H1 (cell line): ENCODE data around the gene MRRF. TPM values are rescaled to one million over a fixed set of nuclear protein-coding genes. Genes with fewer than 3 reads are reported as not detected.

Experiments
- CTCF ChIA-PET: fragments of 300-600 bp; sonication (Branson Sonifier 250); formaldehyde crosslinking; loops from one replicate; lab custom pipeline; 2021; ENCODE audit not compliant: partially characterized antibody; lab: Charles Lee
- POLR2A ChIA-PET: fragments of 300-600 bp; sonication (Branson Sonifier 250); formaldehyde crosslinking; loops from one replicate; lab custom pipeline; 2021; ENCODE audit warnings: inconsistent platforms; ENCODE audit not compliant: partially characterized antibody; lab: Charles Lee
- DNase-seq, 2 experiments: peaks; one replicate each; pipeline versions ENCODE4 v3.0.0 to v3.0.0-alpha.2; 2010 to 2022; ENCODE audit warnings: low spot score in 2 of 2, low read depth in 1 of 2, mixed read lengths in 1 of 2
- FAIRE-seq: peaks from 2 replicates; lab custom pipeline; 2011; peaks lifted over from hg19 to GRCh38; lab: Jason Lieb, UNC
- H2AFZ ChIP-seq: 2 replicates; pipeline ENCODE4 v1.8.1; 2012; ENCODE audit warnings: low read length, inconsistent platforms
- H2AK5ac ChIP-seq: 2 replicates; pipeline ENCODE4 v1.6.1; 2013; ENCODE audit warnings: low read depth, low read length
- H2BK120ac ChIP-seq: replicated peaks from 2 replicates; pipeline ENCODE3; 2013; ENCODE audit warnings: low read depth, low read length, inconsistent platforms
- H2BK12ac ChIP-seq: 2 replicates; pipeline ENCODE4 v1.6.1; 2013; ENCODE audit warnings: low read depth, low read length
- H2BK15ac ChIP-seq: 2 replicates; pipeline ENCODE4 v1.6.1; 2013; ENCODE audit warnings: low read length
- H2BK20ac ChIP-seq: 2 replicates; pipeline ENCODE4 v1.6.1; 2013; ENCODE audit warnings: low read length
- H2BK5ac ChIP-seq: 2 replicates; pipeline ENCODE4 v1.6.1; 2013; ENCODE audit warnings: low read depth, low read length
- H3K14ac ChIP-seq: 2 replicates; pipeline ENCODE4 v1.6.1; 2013; ENCODE audit warnings: inconsistent platforms; ENCODE audit not compliant: insufficient read length
- H3K18ac ChIP-seq: 2 replicates; pipeline ENCODE4 v1.6.1; 2013; ENCODE audit warnings: low read length; ENCODE audit errors: extremely low read depth
- H3K23ac ChIP-seq: 2 replicates; pipeline ENCODE4 v1.6.1; 2013; ENCODE audit warnings: inconsistent platforms; ENCODE audit not compliant: insufficient read length
- H3K23me2 ChIP-seq: 2 replicates; pipeline ENCODE4 v1.6.1; 2013; ENCODE audit warnings: low read depth, low read length
- H3K27ac ChIP-seq: 2 replicates; pipeline ENCODE4 v1.6.1; 2011; ENCODE audit warnings: low read depth, low read length, inconsistent platforms
- H3K27me3 ChIP-seq, 4 experiments: replicated peaks in 1 of 4; 1 replicate in 1 of 4; 2 replicates in 3 of 4; pipeline versions ENCODE4 v1.6.1 to v1.8.1; 2011 to 2013; ENCODE audit warnings: low read length in 3 of 4, mild to moderate bottlenecking in 3 of 4, inconsistent platforms in 2 of 4, mixed read lengths in 2 of 4, moderate library complexity in 1 of 4; ENCODE audit not compliant: control insufficient read depth in 3 of 4, insufficient read depth in 3 of 4; ENCODE audit errors: extremely low read depth in 1 of 4
- H3K36me3 ChIP-seq, 4 experiments: 2 replicates each; pipeline versions ENCODE4 v1.6.1 to v1.8.1; 2011 to 2013; ENCODE audit warnings: mild to moderate bottlenecking in 4 of 4, low read length in 3 of 4, moderate library complexity in 2 of 4, control low read depth in 1 of 4, inconsistent platforms in 1 of 4; ENCODE audit not compliant: insufficient read depth in 4 of 4, control insufficient read depth in 2 of 4
- H3K4ac ChIP-seq: replicated peaks from 2 replicates; pipeline ENCODE3; 2013; ENCODE audit warnings: low read length, low read depth, mixed read lengths, inconsistent platforms; ENCODE audit not compliant: insufficient read length
- H3K4me1 ChIP-seq, 4 experiments: replicated peaks in 1 of 4; 1 replicate in 1 of 4; 2 replicates in 3 of 4; pipeline versions ENCODE4 v1.6.1 to v1.8.1; 2011 to 2013; ENCODE audit warnings: low read length in 3 of 4, inconsistent platforms in 2 of 4, mixed read lengths in 1 of 4; ENCODE audit not compliant: insufficient read depth in 4 of 4, control insufficient read depth in 3 of 4
- H3K4me2 ChIP-seq, 2 experiments: 2 replicates each; pipeline versions ENCODE4 v1.6.1 to v1.8.1; 2011 to 2013; ENCODE audit warnings: low read depth in 2 of 2, low read length in 2 of 2, control low read depth in 1 of 2, inconsistent platforms in 1 of 2, mild to moderate bottlenecking in 1 of 2; ENCODE audit not compliant: insufficient read depth in 1 of 2
- H3K4me3 ChIP-seq, 4 experiments: fragments of 200-600, 300-600 bp in 1 of 4; sonication (generic), shearing (Covaris generic), sonication (Bioruptor Twin) in 1 of 4; 2 replicates each; pipeline versions ENCODE4 v1.5.1 to v1.8.1; 2011 to 2016; ENCODE audit warnings: low read length in 4 of 4, low read depth in 3 of 4, control low read depth in 2 of 4, inconsistent platforms in 2 of 4, mild to moderate bottlenecking in 2 of 4, mixed read lengths in 1 of 4, moderate library complexity in 1 of 4; ENCODE audit not compliant: insufficient read depth in 2 of 4; ENCODE audit errors: extremely low read depth in 1 of 4
- H3K56ac ChIP-seq: replicated peaks from 2 replicates; pipeline ENCODE3; 2013; ENCODE audit warnings: low read depth, mild to moderate bottlenecking, mixed read lengths, low read length, inconsistent platforms; ENCODE audit not compliant: insufficient read length
- H3K79me1 ChIP-seq: 2 replicates; pipeline ENCODE4 v1.6.1; 2013; ENCODE audit warnings: low read depth, low read length, control low read depth
- H3K79me2 ChIP-seq, 2 experiments: 2 replicates each; pipeline versions ENCODE4 v1.6.1 to v1.8.1; 2012 to 2013; ENCODE audit warnings: low read length in 2 of 2, mild to moderate bottlenecking in 2 of 2, inconsistent platforms in 1 of 2; ENCODE audit not compliant: insufficient read depth in 2 of 2, control insufficient read depth in 1 of 2
- H3K9ac ChIP-seq, 4 experiments: replicated peaks in 1 of 4; 1 replicate in 1 of 4; 2 replicates in 3 of 4; pipeline versions ENCODE4 v1.6.1 to v1.8.1; 2011 to 2013; ENCODE audit warnings: low read depth in 3 of 4, low read length in 3 of 4, control low read depth in 2 of 4, mild to moderate bottlenecking in 2 of 4, moderate library complexity in 2 of 4, inconsistent platforms in 1 of 4; ENCODE audit errors: extremely low read depth in 1 of 4
- H3K9me3 ChIP-seq, 2 experiments: 2 replicates each; pipeline versions ENCODE4 v1.6.1 to v1.8.1; 2012 to 2013; ENCODE audit warnings: mild to moderate bottlenecking in 2 of 2, moderate library complexity in 2 of 2, control low read depth in 1 of 2, inconsistent platforms in 1 of 2, low read depth in 1 of 2, low read length in 1 of 2, mixed read lengths in 1 of 2; ENCODE audit not compliant: insufficient read depth in 2 of 2
- H4K20me1 ChIP-seq, 2 experiments: replicated peaks in 1 of 2; 2 replicates each; pipeline versions ENCODE3 to v1.8.1; 2011 to 2013; ENCODE audit warnings: inconsistent platforms in 2 of 2, low read length in 2 of 2, mild to moderate bottlenecking in 1 of 2; ENCODE audit not compliant: insufficient read depth in 2 of 2, control insufficient read depth in 1 of 2
- H4K5ac ChIP-seq: 2 replicates; pipeline ENCODE4 v1.6.1; 2013; ENCODE audit warnings: low read length, low read depth, mixed read lengths, inconsistent platforms; ENCODE audit not compliant: insufficient read length
- H4K8ac ChIP-seq: 2 replicates; pipeline ENCODE4 v1.8.0; 2013; ENCODE audit warnings: mild to moderate bottlenecking, moderate library complexity, low read length, inconsistent platforms; ENCODE audit not compliant: insufficient read depth; ENCODE audit errors: extremely low read depth
- H4K91ac ChIP-seq: replicated peaks from 2 replicates; pipeline ENCODE3; 2013; ENCODE audit warnings: low read length, mixed read lengths, inconsistent platforms; ENCODE audit not compliant: insufficient read length
- CREB1 ChIP-seq: IDR thresholded peaks from 2 replicates; pipeline ENCODE4 v1.6.1; 2012; ENCODE audit warnings: inconsistent platforms
- EZH2 ChIP-seq: fragments of 200-600 bp; sonication (generic); IDR thresholded peaks from 2 replicates; pipeline ENCODE4 v1.7.1; 2012; ENCODE audit warnings: low read depth, mild to moderate bottlenecking, moderate library complexity, low read length, inconsistent platforms; ENCODE audit not compliant: severe bottlenecking
- HDAC2 ChIP-seq, 2 experiments: fragments of 300-600 bp in 1 of 2; sonication (generic) in 1 of 2; IDR thresholded peaks; 2 replicates each; pipeline ENCODE4 v1.6.1; 2011 to 2012; ENCODE audit warnings: low read depth in 2 of 2, low read length in 2 of 2, mild to moderate bottlenecking in 2 of 2, moderate library complexity in 2 of 2, borderline replicate concordance in 1 of 2, inconsistent platforms in 1 of 2
- KDM4A ChIP-seq: IDR thresholded peaks from one replicate; pipeline ENCODE4 v1.7.1; 2012; ENCODE audit warnings: low read depth, mild to moderate bottlenecking, moderate library complexity, low read length, inconsistent platforms; ENCODE audit not compliant: severe bottlenecking
- POU5F1 ChIP-seq: IDR thresholded peaks from 2 replicates; pipeline ENCODE4 v1.6.1; 2011; ENCODE audit warnings: low read depth, mild to moderate bottlenecking, low read length, moderate library complexity
- RNF2 ChIP-seq: fragments of 200-900, 300-1000 bp; sonication (generic); IDR thresholded peaks from 2 replicates; pipeline ENCODE4 v1.7.1; 2016; ENCODE audit warnings: borderline replicate concordance, low read depth, mild to moderate bottlenecking, antibody characterized with exemption, low read length; ENCODE audit not compliant: poor library complexity, severe bottlenecking; ENCODE audit errors: missing control alignments
- SIRT6 ChIP-seq: IDR thresholded peaks from one replicate; pipeline ENCODE4 v1.7.1; 2012; ENCODE audit warnings: low read length, inconsistent platforms
- TAF1 ChIP-seq: IDR thresholded peaks from 2 replicates; pipeline ENCODE4 v1.6.1; 2011; ENCODE audit warnings: mild to moderate bottlenecking, low read depth, low read length
- WGBS, 2 experiments: shearing (Covaris generic) in 1 of 2; methylation state at CpG; one replicate each; pipeline versions ENCODE4 v1.1.6 to v1.1.7; 2013 to 2015; ENCODE audit warnings: low lambda C conversion rate in 2 of 2, mixed read lengths in 2 of 2, inconsistent platforms in 1 of 2, low coverage in 1 of 2, missing lambda C conversion rate in 1 of 2; ENCODE audit not compliant: insufficient replicate concordance in 2 of 2, insufficient coverage in 1 of 2, insufficient read length in 1 of 2; ENCODE audit errors: extremely low coverage in 1 of 2, missing lambda C conversion rate in 1 of 2; 5-methylcytosine and 5-hydroxymethylcytosine counted together
- polyA plus RNA-seq, 7 experiments: library from polyadenylated mRNA; depleted of rRNA in 3 of 7; stranded (reverse) in 5 of 7; unstranded in 2 of 7; fragments of >200 nt in 5 of 7; fragments of 200-250 nt in 2 of 7; gene quantifications; 1 replicate in 5 of 7; 2 replicates in 1 of 7; 4 replicates in 1 of 7; pipeline versions ENCODE4 v1.2.1 to v1.2.3, GENCODE V29; 2011 to 2013; ENCODE audit warnings: missing spikeins in 2 of 7, mixed read lengths in 2 of 7
- total RNA-seq: library from RNA; stranded (reverse); fragmentation: NEBNext Ultra II Directional; extraction: Animal tissue kit (Norgen Biotek cat#: 25700); gene quantifications from 2 replicates; pipeline ENCODE4 v1.2.1, GENCODE V29; 2021
- TF ChIP-seq, protein P1 (sequence below): IDR thresholded peaks from 2 replicates; pipeline ENCODE4 v1.6.1; 2012; ENCODE audit warnings: inconsistent platforms
- TF ChIP-seq, protein P2 (sequence below): IDR thresholded peaks from 2 replicates; pipeline ENCODE4 v1.6.1; 2012; ENCODE audit warnings: inconsistent platforms

The MRRF gene
- total and polyA plus RNA-seq, 2 of the 8 experiments (the other 6 are each of a cell fraction or from before 2014, with no cell fraction given), result 29.4 to 47.8 TPM

DNA sequence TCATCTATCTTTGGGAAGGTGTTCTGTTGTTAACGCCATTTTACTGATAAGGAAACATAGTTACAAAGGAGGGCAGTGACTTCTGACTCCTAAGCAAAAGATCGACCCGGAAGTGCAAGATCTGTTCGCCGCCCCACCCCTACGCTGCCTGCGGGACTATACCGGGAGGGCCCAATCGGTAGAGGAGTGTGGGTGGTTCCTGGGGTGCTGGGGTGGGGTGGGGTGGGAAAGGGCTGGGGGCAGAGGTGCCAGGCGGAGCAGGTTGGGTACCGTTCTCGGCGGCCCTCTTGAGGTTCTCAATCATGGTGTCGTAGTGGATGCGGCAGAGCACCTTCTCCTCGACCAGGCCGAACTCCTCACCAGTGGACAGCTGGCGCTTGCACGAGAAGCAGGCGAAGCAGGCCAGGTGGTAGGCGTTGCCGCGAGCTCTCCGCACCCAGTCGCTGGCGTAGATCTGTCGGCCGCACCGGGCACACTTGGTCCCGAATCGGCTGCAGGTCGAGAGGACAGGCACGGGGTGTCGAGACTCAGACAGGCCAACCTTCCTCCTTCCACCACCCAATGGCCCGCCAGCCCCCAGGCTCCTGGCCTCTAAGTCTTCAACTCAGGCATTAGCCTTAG lies 47.8 kb upstream of the MRRF start:
- no peak overlapping the region for H4K5ac ChIP-seq
- peaks cover 29% of the 10 kb centered on the region; the same call in 1 of the 2 replicates for H3K23me2 ChIP-seq
- FAIRE-seq, result no peak
- H3K18ac ChIP-seq, result no peak overlapping the region
- H2BK120ac ChIP-seq, result no peak overlapping the region
- no peak overlapping the region for H2AK5ac ChIP-seq
- peaks cover 79 to 97% (median 93%) of the 10 kb centered on the region in 4 experiments for H3K27me3 ChIP-seq
- peak in 1 of 2 experiments; percentile 66 for DNase-seq
- no peak overlapping the region; the same call in 1 of the 2 replicates for H2BK15ac ChIP-seq
- no peak overlapping the region for H2AFZ ChIP-seq
- no peak overlapping the region for H3K27ac ChIP-seq
- H3K4ac ChIP-seq, result no peak overlapping the region
- H2BK20ac ChIP-seq, result peak overlapping the region; percentile 9; the same call in 1 of the 2 replicates
- H3K14ac ChIP-seq, result no peak overlapping the region
- H4K8ac ChIP-seq, result peak overlapping the region; percentile 42; the same call in 1 of the 2 replicates
- ChIA-PET CTCF (interaction anchor here (0.8 to 5.2 kb wide), 8 partner anchors 29 to 136 kb away, joined by 3 to 56 read pairs (median 3); partner anchors contain the start of genes MORN5 and NDUFA8), POLR2A (interaction anchor here (1.0 to 2.6 kb wide), 3 partner anchors 9 to 58 kb away, joined by 3 to 26 read pairs (median 3); partner anchors contain the start of genes MORN5 and NDUFA8)
- peak overlapping the region; percentile 52; the same call in 1 of the 2 replicates for H2BK5ac ChIP-seq
- H3K79me1 ChIP-seq, result no peaks in the 10 kb centered on the region; the same call in 1 of the 2 replicates
- 22% methylated on average over 28 of the region's 35 CpGs; no CpG with 5 or more reads in 1 of the 2 experiments for WGBS, 2 experiments
- H3K4me1 ChIP-seq, result peaks cover 5 to 39% (median 33%) of the 10 kb centered on the region in 4 experiments
- H3K9me3 ChIP-seq, result peaks cover 0 to 3% of the 10 kb centered on the region in 2 experiments; a peak in 1 of 4 replicates
- H2BK12ac ChIP-seq, result no peak overlapping the region; the same call in 1 of the 2 replicates
- peak overlapping the region; percentile 62 to 64 for H3K4me2 ChIP-seq
- H3K4me3 ChIP-seq, result peak overlapping the region in 3 of 4 experiments; percentile 19 to 51 (median 24); a peak in 5 of 8 replicates
- no peaks in the 10 kb centered on the region; a peak in 1 of 8 replicates for H3K36me3 ChIP-seq
- peak overlapping the region; percentile 41 for H4K91ac ChIP-seq
- H4K20me1 ChIP-seq, result peaks cover 12 to 19% of the 10 kb centered on the region in 2 experiments
- H3K9ac ChIP-seq, result no peak overlapping the region
- no peak overlapping the region for H3K56ac ChIP-seq
- H3K23ac ChIP-seq, result no peak overlapping the region
- no peaks in the 10 kb centered on the region for H3K79me2 ChIP-seq
- TF ChIP-seq SIRT6 (no peak), EZH2 (peak; percentile 71), POU5F1 (no peak), RNF2 (peak; percentile 68), TAF1 (no peak), CREB1 (no peak), HDAC2 (IDR thresholded peaks at IDR 0.05; ENCODE audit: borderline replicate concordance in 1 of 2, low read depth in 2 of 2, low read length in 2 of 2) (no peak), KDM4A (peak; percentile 53)
- TF ChIP-seq, protein P1, sequence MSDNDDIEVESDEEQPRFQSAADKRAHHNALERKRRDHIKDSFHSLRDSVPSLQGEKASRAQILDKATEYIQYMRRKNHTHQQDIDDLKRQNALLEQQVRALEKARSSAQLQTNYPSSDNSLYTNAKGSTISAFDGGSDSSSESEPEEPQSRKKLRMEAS, result peak; percentile 54
- TF ChIP-seq, protein P2, sequence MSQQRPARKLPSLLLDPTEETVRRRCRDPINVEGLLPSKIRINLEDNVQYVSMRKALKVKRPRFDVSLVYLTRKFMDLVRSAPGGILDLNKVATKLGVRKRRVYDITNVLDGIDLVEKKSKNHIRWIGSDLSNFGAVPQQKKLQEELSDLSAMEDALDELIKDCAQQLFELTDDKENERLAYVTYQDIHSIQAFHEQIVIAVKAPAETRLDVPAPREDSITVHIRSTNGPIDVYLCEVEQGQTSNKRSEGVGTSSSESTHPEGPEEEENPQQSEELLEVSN, result peak; percentile 25; the same call in 1 of the 2 replicates
